Neutrophil (primary cell): ENCODE results near the gene CD300LF.

Experiments used
- H3K27ac ChIP-seq: fragments of 200-600 bp; sonication (generic); 2 replicates; pipeline ENCODE4 v1.5.1; 2016; ENCODE audit warnings: mild to moderate bottlenecking, moderate library complexity
- H3K27me3 ChIP-seq: fragments of 200-600 bp; sonication (generic); 2 replicates; pipeline ENCODE4 v1.6.0; 2016; ENCODE audit warnings: mild to moderate bottlenecking
- H3K36me3 ChIP-seq: fragments of 200-600 bp; sonication (generic); 2 replicates; pipeline ENCODE4 v1.5.1; 2017
- H3K4me1 ChIP-seq, 2 experiments: fragments of 200-600 bp in 1 of 2; sonication (generic) in 1 of 2; 1 replicate in 1 of 2; 2 replicates in 1 of 2; pipeline versions ENCODE4 v1.5.1 to v1.6.1; 2013 to 2016; ENCODE audit warnings: low read depth in 1 of 2, low read length in 1 of 2, mild to moderate bottlenecking in 1 of 2, moderate library complexity in 1 of 2; ENCODE audit not compliant: control insufficient read depth in 1 of 2, insufficient read depth in 1 of 2
- H3K4me3 ChIP-seq, 2 experiments: fragments of 200-600 bp in 1 of 2; sonication (generic) in 1 of 2; 1 replicate in 1 of 2; 2 replicates in 1 of 2; pipeline ENCODE4 v1.5.1; 2013 to 2016; ENCODE audit warnings: low read depth in 1 of 2, low read length in 1 of 2, mild to moderate bottlenecking in 1 of 2, moderate library complexity in 1 of 2
- H3K9me3 ChIP-seq: fragments of 200-600 bp; sonication (generic); 2 replicates; pipeline ENCODE4 v1.5.1; 2016
- TF ChIP-seq, protein P1 (sequence below): fragments of 200-600 bp; sonication (generic); IDR thresholded peaks from 2 replicates; pipeline ENCODE4 v1.5.1; 2016; ENCODE audit warnings: antibody characterized with exemption

The CD300LF gene

GRCh38 chr17:74733365-74734122 is 20.8 kb upstream of the CD300LF start:
- Histone ChIP-seq H3K27ac (no peak overlapping the region), H3K36me3 (no peaks in the 10 kb centered on the region), H3K4me1 (peaks cover 23 to 36% of the 10 kb centered on the region in 2 experiments), H3K27me3 (peaks cover 14% of the 10 kb centered on the region), H3K4me3 (no peak overlapping the region), H3K9me3 (no peaks in the 10 kb centered on the region)
- TF ChIP-seq, protein P1, sequence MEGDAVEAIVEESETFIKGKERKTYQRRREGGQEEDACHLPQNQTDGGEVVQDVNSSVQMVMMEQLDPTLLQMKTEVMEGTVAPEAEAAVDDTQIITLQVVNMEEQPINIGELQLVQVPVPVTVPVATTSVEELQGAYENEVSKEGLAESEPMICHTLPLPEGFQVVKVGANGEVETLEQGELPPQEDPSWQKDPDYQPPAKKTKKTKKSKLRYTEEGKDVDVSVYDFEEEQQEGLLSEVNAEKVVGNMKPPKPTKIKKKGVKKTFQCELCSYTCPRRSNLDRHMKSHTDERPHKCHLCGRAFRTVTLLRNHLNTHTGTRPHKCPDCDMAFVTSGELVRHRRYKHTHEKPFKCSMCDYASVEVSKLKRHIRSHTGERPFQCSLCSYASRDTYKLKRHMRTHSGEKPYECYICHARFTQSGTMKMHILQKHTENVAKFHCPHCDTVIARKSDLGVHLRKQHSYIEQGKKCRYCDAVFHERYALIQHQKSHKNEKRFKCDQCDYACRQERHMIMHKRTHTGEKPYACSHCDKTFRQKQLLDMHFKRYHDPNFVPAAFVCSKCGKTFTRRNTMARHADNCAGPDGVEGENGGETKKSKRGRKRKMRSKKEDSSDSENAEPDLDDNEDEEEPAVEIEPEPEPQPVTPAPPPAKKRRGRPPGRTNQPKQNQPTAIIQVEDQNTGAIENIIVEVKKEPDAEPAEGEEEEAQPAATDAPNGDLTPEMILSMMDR = no peak

DNA sequence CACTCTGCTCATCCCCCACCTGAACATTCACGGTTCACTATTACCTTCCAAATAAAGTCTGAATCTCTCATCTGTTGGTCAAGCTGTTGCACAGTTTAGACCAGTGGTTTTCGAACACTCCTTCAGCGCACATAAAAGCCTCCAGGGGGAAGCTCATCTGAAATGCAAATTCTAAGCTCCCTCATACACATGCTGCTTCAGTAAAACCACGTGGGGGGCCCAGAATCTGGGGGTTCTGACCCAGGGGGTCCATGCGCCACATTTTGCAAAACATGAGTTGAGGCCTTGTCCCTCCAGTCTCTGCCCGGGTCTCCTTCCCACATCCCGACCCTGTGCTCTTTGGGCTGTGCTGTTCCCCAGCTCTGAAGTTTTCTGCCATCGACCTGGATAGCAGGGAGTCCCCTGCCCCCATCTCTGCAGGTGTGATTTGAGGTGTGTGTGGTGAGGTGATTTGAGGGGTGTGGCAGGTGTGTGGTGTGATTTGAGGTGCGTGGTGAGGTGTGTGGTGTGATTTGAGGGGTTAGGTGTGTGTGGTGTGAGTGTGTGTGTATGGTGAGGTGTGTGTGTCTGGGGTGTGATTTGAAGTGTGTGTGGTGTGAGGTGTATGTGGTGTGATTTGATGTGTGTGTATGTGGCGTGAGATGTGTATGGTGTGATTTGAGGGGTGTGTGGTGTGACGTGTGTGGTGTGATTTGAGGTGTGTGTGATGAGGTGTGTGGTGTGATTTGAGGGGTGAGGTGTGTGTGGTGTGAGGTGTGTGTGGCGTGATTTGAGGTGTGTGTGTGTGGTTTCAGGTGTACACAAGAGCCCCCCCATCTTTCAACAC is 19.5 kb upstream of the CD300LF start:
- Histone ChIP-seq H3K27me3 (peaks cover 14% of the 10 kb centered on the region), H3K27ac (no peak overlapping the region), H3K4me3 (no peak overlapping the region), H3K36me3 (no peaks in the 10 kb centered on the region), H3K4me1 (peaks cover 10 to 24% of the 10 kb centered on the region in 2 experiments), H3K9me3 (no peaks in the 10 kb centered on the region)
- TF ChIP-seq, protein P1 = no peak

DNA sequence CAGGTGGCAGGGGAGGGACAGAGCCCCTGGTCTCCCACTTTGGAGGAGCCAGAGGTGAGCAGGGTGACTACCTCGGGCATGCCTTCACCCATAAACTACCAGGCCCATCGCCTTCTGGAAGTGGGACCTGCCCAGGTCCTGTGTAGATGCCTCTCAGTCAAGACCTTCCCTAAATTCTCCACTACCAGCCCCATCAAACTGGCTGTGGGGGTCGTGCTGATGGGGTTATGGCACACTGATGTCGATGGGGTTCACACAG is 18.6 kb upstream of the CD300LF start:
- Histone ChIP-seq H3K4me3 (no peak overlapping the region), H3K36me3 (no peaks in the 10 kb centered on the region), H3K27me3 (peaks cover 14% of the 10 kb centered on the region), H3K27ac (no peak overlapping the region), H3K4me1 (peaks cover 5 to 19% of the 10 kb centered on the region in 2 experiments), H3K9me3 (no peaks in the 10 kb centered on the region)
- TF ChIP-seq, protein P1 = no peak

DNA sequence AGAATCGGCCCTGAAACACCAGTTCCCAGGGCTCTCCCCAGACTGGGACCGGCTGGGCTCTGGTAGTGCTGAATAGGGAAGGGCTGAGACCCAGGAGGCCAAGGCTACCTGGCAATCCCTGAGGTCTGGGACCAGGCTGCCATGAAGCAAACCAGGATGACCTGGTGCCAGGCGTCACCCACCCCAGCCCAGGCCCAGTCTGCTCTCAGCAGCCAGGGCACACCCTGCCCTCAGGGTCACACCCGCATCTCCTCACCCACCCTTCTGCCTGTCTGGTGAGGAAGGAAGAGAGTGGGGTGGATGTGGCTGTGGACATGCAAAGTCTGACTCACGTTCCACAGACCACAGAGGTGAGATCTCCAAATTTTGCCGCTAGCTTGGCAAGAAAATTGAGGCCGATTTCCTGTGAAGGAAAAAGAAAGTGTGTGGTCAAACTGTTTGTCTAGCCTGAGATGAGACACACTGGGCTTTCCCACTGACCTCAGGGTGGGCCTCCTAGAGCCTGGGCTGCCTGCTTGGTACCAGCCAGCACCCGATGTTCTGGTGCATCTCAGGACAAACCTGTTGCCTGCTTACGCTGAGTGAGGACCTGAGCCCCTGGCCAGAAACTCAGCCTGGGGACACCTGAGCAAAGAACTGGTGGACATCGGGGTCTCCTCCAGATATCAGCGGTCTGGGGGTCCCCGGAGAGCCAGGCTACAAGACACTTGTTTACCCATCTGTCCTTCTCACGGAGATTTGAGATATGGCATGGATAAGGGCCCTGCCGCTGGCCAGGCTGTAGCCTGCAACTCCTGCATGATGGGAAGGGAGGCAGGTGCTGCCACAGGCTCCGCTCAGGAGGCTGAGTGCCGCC is 18.0 kb upstream of the CD300LF start:
- Histone ChIP-seq H3K27me3 (peaks cover 14% of the 10 kb centered on the region), H3K27ac (no peak overlapping the region), H3K4me1 (peaks cover 0 to 13% of the 10 kb centered on the region in 2 experiments), H3K4me3 (no peak overlapping the region), H3K9me3 (no peaks in the 10 kb centered on the region), H3K36me3 (no peaks in the 10 kb centered on the region)
- TF ChIP-seq, protein P1 = no peak

GRCh38 chr17:74729866-74730265 is 17.1 kb upstream of the CD300LF start:
- Histone ChIP-seq H3K4me3 (no peak overlapping the region), H3K27ac (no peak overlapping the region), H3K9me3 (no peaks in the 10 kb centered on the region), H3K27me3 (peaks cover 14% of the 10 kb centered on the region), H3K4me1 (peaks cover 0 to 8% of the 10 kb centered on the region in 2 experiments), H3K36me3 (no peaks in the 10 kb centered on the region)
- TF ChIP-seq, protein P1 = no peak
